Gastrocnemius medialis (tissue), 4 donors: ENCODE results near the gene EHD1. TPM values are rescaled to one million over a fixed set of nuclear protein-coding genes. Genes with fewer than 3 reads are reported as not detected.

Experiments used
- ATAC-seq, 2 donors: fragments of 150-250 bp; one replicate each; pipeline ENCODE4 v1.9.1; 2016
- DNase-seq, 2 donors: peaks; one replicate each; pipeline ENCODE4 v3.0.0-alpha.2; 2019
- H3K27ac ChIP-seq, 4 donors: fragments of 200-600 bp; sonication (generic); 1 replicate in 1 of 4; 2 replicates in 3 of 4; pipeline ENCODE4 v1.5.1; 2016 to 2018; ENCODE audit warnings: mild to moderate bottlenecking in 2 of 4, moderate library complexity in 1 of 4
- H3K27me3 ChIP-seq, 3 donors: fragments of 200-600 bp; sonication (generic) in 2 of 3; 1 replicate in 1 of 3; 2 replicates in 2 of 3; pipeline versions ENCODE4 v1.5.1 to v1.6.0; 2016 to 2019; ENCODE audit warnings: mild to moderate bottlenecking in 1 of 3, moderate library complexity in 1 of 3
- H3K36me3 ChIP-seq, 2 donors: fragments of 200-600 bp; sonication (generic) in 1 of 2; one replicate each; pipeline ENCODE4 v1.5.1; 2017 to 2018
- H3K4me1 ChIP-seq, 2 donors: fragments of 200-600 bp; sonication (generic) in 1 of 2; one replicate each; pipeline ENCODE4 v1.5.1; 2016 to 2017; ENCODE audit warnings: mild to moderate bottlenecking in 2 of 2
- H3K4me3 ChIP-seq, 4 donors: fragments of 200-600 bp; sonication (generic) in 3 of 4; 1 replicate in 1 of 4; 2 replicates in 3 of 4; pipeline ENCODE4 v1.5.1; 2016 to 2019; ENCODE audit warnings: mild to moderate bottlenecking in 2 of 4
- H3K9me3 ChIP-seq, 3 donors: fragments of 200-600 bp; sonication (generic) in 2 of 3; 1 replicate in 1 of 3; 2 replicates in 2 of 3; pipeline ENCODE4 v1.5.1; 2016 to 2019
- CTCF ChIP-seq, 5 experiments: fragments of 450-650 bp in 3 of 5; fragments of 200-600 bp in 2 of 5; sonication (generic) in 2 of 5; IDR thresholded peaks in 4 of 5; conservative IDR thresholded peaks in 1 of 5; 1 replicate in 4 of 5; 2 replicates in 1 of 5; pipeline ENCODE4 v1.5.1; 2016 to 2019; ENCODE audit warnings: antibody characterized with exemption in 5 of 5, mild to moderate bottlenecking in 3 of 5, moderate library complexity in 3 of 5
- POLR2A ChIP-seq, 2 donors: fragments of 450-650 bp; IDR thresholded peaks; one replicate each; pipeline ENCODE4 v1.6.1; 2017; ENCODE audit warnings: antibody characterized with exemption in 2 of 2, mild to moderate bottlenecking in 2 of 2, moderate library complexity in 2 of 2
- in situ Hi-C, 4 donors: fragments of 200-750 bp; cut with MboI; loops; one replicate each; pipeline versions ENCODE4 v1.15.0 to v1.8.0; 2017; ENCODE audit warnings: low sequenced_read_pairs in 4 of 4
- intact Hi-C: fragments of 100-400 bp; cut with DNase I; formaldehyde crosslinking; loops from one replicate; pipeline ENCODE4 v1.15.1; 2023; ENCODE audit warnings: low total_unique reads
- total RNA-seq, 4 donors: library from RNA; depleted of rRNA; stranded (reverse); fragments of >200 nt; gene quantifications; one replicate each; pipeline versions ENCODE4 v1.1.0 to v1.2.3, GENCODE V29; 2016

EHD1 gene
- total RNA-seq, 4 donors from 2014 or later: 24.8 to 46.2 (median 31.3) TPM

DNA sequence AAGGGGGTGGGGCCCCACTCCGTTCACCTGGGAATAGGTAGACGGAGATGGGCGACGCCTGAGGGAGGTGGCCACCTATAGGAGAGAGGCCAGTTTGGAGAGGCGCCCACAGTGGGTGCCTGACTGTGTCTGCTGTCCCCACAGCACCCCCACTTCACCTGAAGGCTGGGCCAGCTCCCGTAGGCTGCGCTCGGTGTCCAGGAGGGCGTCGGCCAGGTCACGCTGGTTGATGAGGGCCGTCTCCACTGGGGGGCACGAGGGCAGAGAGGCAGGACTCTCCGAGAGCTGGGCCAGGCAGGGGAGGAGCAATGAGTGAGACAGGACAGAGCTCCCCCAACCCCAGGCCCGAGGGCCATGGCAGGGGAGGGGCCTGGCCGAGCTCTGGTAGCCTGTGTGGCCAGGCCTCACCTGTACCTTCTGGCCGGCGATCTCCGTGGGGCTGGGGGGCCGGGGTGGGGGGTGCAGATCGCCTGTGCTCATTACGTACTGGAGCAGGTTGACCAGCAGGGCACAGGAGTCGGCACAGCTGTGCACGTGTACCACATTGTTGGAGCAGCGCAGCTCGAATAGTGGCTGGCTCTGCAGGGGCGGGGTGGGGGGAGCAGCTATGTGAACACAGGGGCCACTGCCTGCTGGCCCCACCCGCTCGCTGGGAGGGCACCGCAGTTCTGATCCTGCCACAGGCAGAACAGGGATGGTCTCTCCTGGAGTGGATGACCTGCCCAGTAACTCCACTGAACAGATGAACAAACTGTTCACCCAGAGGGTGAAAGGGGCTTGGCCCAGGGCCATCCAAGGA is 23.9 kb upstream of the EHD1 start:
- in situ Hi-C loops: no loop called here

DNA sequence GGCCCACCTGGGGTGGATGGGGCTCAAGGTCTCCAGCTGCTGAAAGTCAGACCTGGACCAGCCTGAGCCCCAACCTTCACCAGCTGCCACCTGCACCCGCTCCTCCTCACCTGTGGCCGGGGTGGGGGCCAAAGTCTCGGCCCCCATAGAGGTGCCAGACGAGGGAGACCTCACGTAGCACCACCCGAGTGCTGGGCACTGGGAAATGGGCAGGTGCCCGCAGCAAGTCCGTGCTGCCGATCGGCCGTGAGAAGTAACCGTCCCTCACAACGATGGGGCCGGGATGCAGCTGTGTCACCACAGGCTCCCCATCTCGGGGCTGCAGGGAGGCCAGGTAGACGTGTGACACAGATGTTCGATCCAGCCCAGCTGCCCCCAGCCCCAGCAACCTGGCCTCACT is 22.4 kb upstream of the EHD1 start:
- Histone ChIP-seq H3K4me1 (no peaks in the 10 kb centered on the region), H3K36me3 (peaks cover 7 to 76% of the 10 kb centered on the region in 2 donors), H3K27me3 (no peaks in the 10 kb centered on the region), H3K27ac (no peak overlapping the region), H3K4me3 (no peak overlapping the region), H3K9me3 (no peaks in the 10 kb centered on the region)
- intact Hi-C loops: no loop called here
- ATAC-seq (no peak), DNase-seq (no peak)
- TF ChIP-seq POLR2A (IDR thresholded peaks at IDR 0.05) (no peak), CTCF (IDR thresholded peaks at IDR 0.05 in 4 of 5, conservative IDR thresholded peaks at IDR 0.05 in 1 of 5) (no peak)
- in situ Hi-C loops: no loop called here

More for the DNA sequence above, 23.9 kb upstream of the EHD1 start:
- intact Hi-C loops: no loop called here
- ATAC-seq: no peak
- Histone ChIP-seq H3K9me3 (no peaks in the 10 kb centered on the region), H3K4me1 (no peaks in the 10 kb centered on the region), H3K27ac (no peak overlapping the region), H3K36me3 (peaks cover 7 to 84% of the 10 kb centered on the region in 2 donors), H3K27me3 (no peaks in the 10 kb centered on the region), H3K4me3 (no peak overlapping the region)
- no peak for DNase-seq
- TF ChIP-seq POLR2A (IDR thresholded peaks at IDR 0.05) (no peak), CTCF (IDR thresholded peaks at IDR 0.05 in 4 of 5, conservative IDR thresholded peaks at IDR 0.05 in 1 of 5) (no peak)

DNA sequence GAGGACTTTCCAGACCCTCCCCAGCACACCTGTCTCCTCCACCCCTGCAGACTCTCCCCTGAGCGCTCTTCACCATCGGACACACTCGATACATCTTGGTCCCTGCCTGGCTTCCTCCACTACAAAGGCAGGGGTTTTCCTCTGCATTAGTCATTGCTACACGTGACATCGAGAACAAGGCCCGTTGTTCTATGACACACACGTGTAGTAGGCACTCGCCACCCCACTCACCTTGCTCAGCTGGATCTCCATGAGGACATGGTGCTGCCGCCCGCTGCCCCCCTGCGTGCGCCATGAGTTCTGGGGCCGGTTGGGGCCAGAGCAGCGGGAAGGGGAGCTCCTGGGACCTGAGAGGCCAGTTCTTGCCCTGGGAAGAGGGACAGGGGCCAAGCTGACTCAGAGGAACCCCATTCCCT is 21.9 kb upstream of the EHD1 start:
- ATAC-seq (no peak), DNase-seq (no peak)
- Histone ChIP-seq H3K36me3 (peaks cover 7 to 71% of the 10 kb centered on the region in 2 donors), H3K4me3 (no peak overlapping the region), H3K9me3 (no peaks in the 10 kb centered on the region), H3K27ac (no peak overlapping the region), H3K27me3 (no peaks in the 10 kb centered on the region), H3K4me1 (no peaks in the 10 kb centered on the region)
- intact Hi-C loops: no loop called here
- in situ Hi-C loops: no loop called here
- no peak for TF ChIP-seq POLR2A (IDR thresholded peaks at IDR 0.05)
- no peak for TF ChIP-seq CTCF (IDR thresholded peaks at IDR 0.05 in 4 of 5, conservative IDR thresholded peaks at IDR 0.05 in 1 of 5)

GRCh38 chr11:64898541-64898940 is 20.1 kb upstream of the EHD1 start:
- H3K9me3 ChIP-seq: no peaks in the 10 kb centered on the region
- peaks cover 0 to 4% of the 10 kb centered on the region in 2 donors for H3K4me1 ChIP-seq
- ATAC-seq (no peak), DNase-seq (no peak)
- H3K27ac ChIP-seq: no peak overlapping the region
- no peaks in the 10 kb centered on the region for H3K27me3 ChIP-seq
- peaks cover 7 to 63% of the 10 kb centered on the region in 2 donors for H3K36me3 ChIP-seq
- TF ChIP-seq POLR2A (IDR thresholded peaks at IDR 0.05) (no peak), CTCF (IDR thresholded peaks at IDR 0.05 in 4 of 5, conservative IDR thresholded peaks at IDR 0.05 in 1 of 5) (no peak)
- intact Hi-C loops: no loop called here
- no peak overlapping the region for H3K4me3 ChIP-seq
- in situ Hi-C loops: no loop called here
